GM23248 (cell line): Measurements from ENCODE around the gene MCU.

Experiments used
- EZH2 ChIP-seq: fragments of 200-600 bp; sonication (generic); IDR thresholded peaks from 2 replicates; pipeline ENCODE4 v1.6.1; 2018; ENCODE audit warnings: antibody characterized with exemption, mild to moderate bottlenecking; ENCODE audit not compliant: insufficient read depth, poor library complexity, severe bottlenecking
- EZH2phosphoT487 ChIP-seq: fragments of 200-600 bp; sonication (generic); IDR thresholded peaks from 2 replicates; pipeline ENCODE4 v1.6.1; 2018; ENCODE audit warnings: antibody characterized with exemption, moderate library complexity, mild to moderate bottlenecking, low read depth; ENCODE audit not compliant: insufficient read depth

DNA sequence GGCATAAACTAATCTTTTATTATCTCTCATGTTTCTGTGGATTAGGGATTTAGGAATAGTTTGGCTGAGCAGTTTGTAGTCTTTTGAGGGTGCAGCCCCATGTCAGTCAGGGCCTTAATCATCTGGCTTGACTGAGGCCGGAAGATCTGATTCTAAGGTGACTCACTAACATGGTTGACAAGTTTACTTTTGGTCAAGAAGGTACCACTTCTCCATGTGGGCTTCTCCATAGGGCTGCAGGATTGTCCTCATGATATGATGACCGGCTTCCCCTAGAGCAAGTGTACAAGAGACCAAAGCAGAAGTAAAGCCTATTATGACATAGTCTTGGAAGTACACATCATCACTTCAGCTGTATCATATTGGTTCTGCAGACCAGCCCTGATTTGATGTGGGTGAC lies 155.7 kb downstream of the MCU start:
- no peak for TF ChIP-seq EZH2
- no peak for TF ChIP-seq EZH2phosphoT487
